B cell (primary cell): ENCODE results near the gene LAIR2. TPM values are rescaled to one million over a fixed set of nuclear protein-coding genes. Genes with fewer than 3 reads are reported as not detected.

Experiments
- ATAC-seq: fragments of 200-7000 bp; cut with Tn5 transposase; one replicate; pipeline ENCODE4 v1.10.0; 2021; ENCODE audit warnings: low read depth, mild to moderate bottlenecking, moderate number of reproducible peaks, moderate library complexity
- CTCF ChIA-PET: fragments of 350-600 bp; sonication (Branson Sonifier 250); formaldehyde crosslinking; loops from one replicate; lab custom pipeline; 2021; ENCODE audit warnings: antibody characterized with exemption, inconsistent platforms; lab: Charles Lee
- POLR2A ChIA-PET: fragments of 350-600 bp; sonication (Branson Sonifier 250); formaldehyde crosslinking; loops from one replicate; lab custom pipeline; 2021; ENCODE audit warnings: antibody characterized with exemption; lab: Charles Lee
- DNase-seq: peaks from one replicate; pipeline ENCODE4 v3.0.0; 2013
- H2AFZ ChIP-seq: 2 replicates; pipeline ENCODE4 v1.6.1; 2012; ENCODE audit warnings: mild to moderate bottlenecking, low read depth, low read length; ENCODE audit not compliant: insufficient read depth, poor library complexity, severe bottlenecking
- H3K27ac ChIP-seq, 2 donors: 1 replicate in 1 of 2; 2 replicates in 1 of 2; pipeline ENCODE4 v1.5.1; 2012 to 2013; ENCODE audit warnings: low read length in 2 of 2, mild to moderate bottlenecking in 2 of 2, moderate library complexity in 1 of 2
- H3K27me3 ChIP-seq, 4 experiments: fragments of 200-600 bp in 1 of 4; sonication (generic) in 1 of 4; replicated peaks in 1 of 4; 1 replicate in 2 of 4; 2 replicates in 2 of 4; pipeline versions ENCODE4 v1.6.1 to v1.7.0; 2013 to 2016; ENCODE audit warnings: low read length in 3 of 4, mild to moderate bottlenecking in 2 of 4, mixed read lengths in 1 of 4, moderate library complexity in 1 of 4; ENCODE audit not compliant: insufficient read depth in 4 of 4, control insufficient read depth in 3 of 4; ENCODE audit errors: control extremely low read depth in 1 of 4
- H3K36me3 ChIP-seq, 2 experiments: replicated peaks in 1 of 2; 1 replicate in 1 of 2; 2 replicates in 1 of 2; pipeline versions ENCODE4 v1.6.1 to v1.7.1; 2013; ENCODE audit warnings: low read length in 1 of 2; ENCODE audit not compliant: insufficient read depth in 2 of 2, control insufficient read depth in 1 of 2; ENCODE audit errors: control extremely low read depth in 1 of 2, extremely low read depth in 1 of 2
- H3K4me1 ChIP-seq, 2 donors: fragments of 200-600 bp in 1 of 2; sonication (generic) in 1 of 2; 1 replicate in 1 of 2; 2 replicates in 1 of 2; pipeline versions ENCODE4 v1.5.1 to v1.6.1; 2013 to 2017; ENCODE audit warnings: low read length in 2 of 2; ENCODE audit not compliant: control insufficient read depth in 2 of 2, insufficient read depth in 2 of 2
- H3K4me2 ChIP-seq: replicated peaks from 2 replicates; pipeline ENCODE3; 2012; ENCODE audit warnings: mild to moderate bottlenecking, low read depth, low read length; ENCODE audit not compliant: poor library complexity, severe bottlenecking
- H3K4me3 ChIP-seq, 5 experiments: fragments of 200-600 bp in 1 of 5; sonication (generic) in 1 of 5; 1 replicate in 3 of 5; 2 replicates in 2 of 5; pipeline versions ENCODE4 v1.5.1 to v1.7.0; 2011 to 2016; ENCODE audit warnings: low read length in 4 of 5, mild to moderate bottlenecking in 4 of 5, low read depth in 2 of 5, control low read depth in 1 of 5, moderate library complexity in 1 of 5; ENCODE audit not compliant: insufficient read depth in 1 of 5; ENCODE audit errors: control extremely low read depth in 1 of 5, extremely low read depth in 1 of 5
- H3K79me2 ChIP-seq: fragments of 200-600 bp; sonication (generic); one replicate; pipeline ENCODE4 v1.6.0; 2016; ENCODE audit warnings: low read length; ENCODE audit not compliant: control insufficient read depth, insufficient read depth
- H3K9ac ChIP-seq: fragments of 200-600 bp; sonication (generic); 2 replicates; pipeline ENCODE4 v1.6.1; 2017; ENCODE audit warnings: mild to moderate bottlenecking, low read length, moderate library complexity
- H3K9me3 ChIP-seq, 3 donors: one replicate each; pipeline versions ENCODE4 v1.6.1 to v1.7.1; 2013; ENCODE audit warnings: low read length in 2 of 3; ENCODE audit not compliant: control insufficient read depth in 2 of 3, insufficient read depth in 1 of 3; ENCODE audit errors: control extremely low read depth in 1 of 3
- H4K20me1 ChIP-seq: 2 replicates; pipeline ENCODE4 v1.6.0; 2012; ENCODE audit warnings: mild to moderate bottlenecking, low read length; ENCODE audit not compliant: insufficient read depth, control insufficient read depth, poor library complexity, severe bottlenecking
- H3K27ac Mint-ChIP-seq: one replicate; pipeline ENCODE4 v1.8.0; 2021; ENCODE audit warnings: mixed read lengths
- H3K27me3 Mint-ChIP-seq: one replicate; pipeline ENCODE4 v1.8.0; 2021; ENCODE audit warnings: mixed read lengths
- H3K4me1 Mint-ChIP-seq: one replicate; pipeline ENCODE4 v1.8.0; 2021; ENCODE audit warnings: mixed read lengths
- H3K4me3 Mint-ChIP-seq: one replicate; pipeline ENCODE4 v1.8.0; 2021; ENCODE audit warnings: mixed read lengths
- H3K9me3 Mint-ChIP-seq: one replicate; pipeline ENCODE4 v1.8.0; 2022; ENCODE audit warnings: mixed read lengths; ENCODE audit not compliant: insufficient read depth
- EZH2 ChIP-seq: IDR thresholded peaks from 2 replicates; pipeline ENCODE4 v1.6.1; 2012; ENCODE audit warnings: borderline replicate concordance, low read depth, mild to moderate bottlenecking, moderate library complexity, low read length; ENCODE audit not compliant: insufficient read depth, poor library complexity, severe bottlenecking
- WGBS: methylation state at CpG from one replicate; pipeline ENCODE4 v1.1.5; 2013; ENCODE audit warnings: missing lambda C conversion rate; ENCODE audit not compliant: insufficient coverage; 5-methylcytosine and 5-hydroxymethylcytosine counted together
- intact Hi-C: fragments of 100-400 bp; cut with micrococcal nuclease; formaldehyde crosslinking; loops from one replicate; pipeline ENCODE4 v1.10.0; 2022
- polyA plus RNA-seq: library from polyadenylated mRNA; depleted of rRNA; stranded (reverse); fragments of >200 nt; gene quantifications from 2 replicates; pipeline ENCODE4 v1.2.3, GENCODE V29; 2012
- total RNA-seq, 2 donors: library from RNA; stranded (reverse); fragments of 120-200 nt in 1 of 2; gene quantifications; 1 replicate in 1 of 2; 2 replicates in 1 of 2; pipeline versions ENCODE4 v1.2.3 to v1.2.4, GENCODE V29; 2013 to 2022
- TF ChIP-seq, protein P1 (sequence below): fragments of 200-600 bp; IDR thresholded peaks from one replicate; pipeline ENCODE4 v1.8.0; 2022; ENCODE audit warnings: antibody characterized with exemption, mild to moderate bottlenecking

The LAIR2 gene
- total and polyA plus RNA-seq, 2 donors (not counting 1 experiment from before 2014, with no cell fraction given), result not detected

DNA sequence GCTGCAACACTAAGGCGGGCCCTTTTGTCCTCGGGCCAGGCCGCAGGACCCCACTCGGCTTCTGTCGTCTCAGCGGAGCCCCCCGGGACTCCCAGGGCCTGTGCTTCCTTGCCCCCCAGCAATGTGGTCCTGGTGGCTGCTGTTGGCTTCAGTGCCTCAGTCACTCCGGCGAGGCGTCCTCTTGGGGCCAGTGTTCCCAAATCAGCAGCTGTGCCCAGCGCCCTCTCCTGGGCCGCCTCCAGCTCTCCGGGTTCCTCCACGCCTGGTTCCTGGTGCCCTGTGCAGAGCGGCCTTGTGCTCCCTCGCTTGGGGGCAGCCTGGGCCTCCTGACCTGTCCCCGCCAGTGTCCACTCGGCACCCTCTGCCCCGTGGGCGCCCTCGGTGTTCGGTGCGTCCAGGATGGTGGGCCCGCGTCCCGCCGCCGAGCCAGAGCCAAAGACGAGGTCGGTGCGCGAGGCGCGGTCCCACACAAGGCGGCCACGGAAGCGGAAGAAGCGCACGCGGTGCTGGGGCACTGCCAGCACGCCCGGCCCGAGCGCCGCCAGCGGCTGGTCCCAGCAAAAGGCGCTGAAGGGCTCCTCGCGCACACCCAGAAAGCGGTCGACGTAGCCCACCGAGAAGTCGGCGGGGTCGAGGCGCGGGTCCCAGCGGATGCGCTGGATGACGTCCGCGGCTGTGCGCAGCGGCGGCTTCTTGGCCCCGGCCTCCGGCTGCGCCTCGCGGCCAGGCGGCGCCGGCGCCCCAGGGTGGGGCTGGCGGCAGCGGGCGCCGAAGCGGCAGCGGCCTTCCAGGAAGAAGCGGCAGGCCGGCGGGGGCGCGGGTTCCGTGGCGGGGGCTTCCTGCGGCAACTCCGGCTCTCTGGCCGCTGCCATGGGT lies 39.7 kb upstream of the LAIR2 start:
- peak; percentile 87 for DNase-seq

More for the DNA sequence above, 39.7 kb upstream of the LAIR2 start:
- Mint-ChIP-seq H3K4me1 (peaks cover 23% of the 10 kb centered on the region), H3K4me3 (peak overlapping the region; percentile 91), H3K9me3 (no peaks in the 10 kb centered on the region), H3K27me3 (no peaks in the 10 kb centered on the region), H3K27ac (peak overlapping the region; percentile 81)
- peak overlapping the region; percentile 100 for H3K4me2 ChIP-seq
- ATAC-seq, result peak; percentile 16
- peak overlapping the region; percentile 67 for H2AFZ ChIP-seq
- peaks cover 19% of the 10 kb centered on the region for H3K79me2 ChIP-seq
- peak overlapping the region; percentile 81 for H3K9ac ChIP-seq
- H4K20me1 ChIP-seq, result peaks cover 50% of the 10 kb centered on the region
- H3K4me1 ChIP-seq, result peaks cover 16 to 29% of the 10 kb centered on the region in 2 donors
- H3K27ac ChIP-seq, result peak overlapping the region; percentile 84 to 85
- H3K9me3 ChIP-seq, result peaks cover 0 to 26% (median 0%) of the 10 kb centered on the region in 3 donors
- CTCF ChIA-PET, result no interaction called here
- H3K36me3 ChIP-seq, result peaks cover 0 to 38% of the 10 kb centered on the region in 2 experiments
- H3K4me3 ChIP-seq, result peak overlapping the region in 4 of 5 experiments; percentile 72 to 88 (median 76)
- intact Hi-C loops, result loop anchor here (1.0 to 5.0 kb wide), 2 partner anchors 14 to 596 kb away; partner anchors contain the start of genes LENG8 and MYADM
- POLR2A ChIA-PET, result interaction anchor here (0.5 to 1.7 kb wide), 5 partner anchors 14 to 264 kb away, joined by 3 to 8 read pairs (median 5); partner anchors contain the start of gene LENG8
- 11% methylated on average over 91 of the region's 91 CpGs for WGBS
- TF ChIP-seq EZH2, result no peak
- TF ChIP-seq, protein P1, sequence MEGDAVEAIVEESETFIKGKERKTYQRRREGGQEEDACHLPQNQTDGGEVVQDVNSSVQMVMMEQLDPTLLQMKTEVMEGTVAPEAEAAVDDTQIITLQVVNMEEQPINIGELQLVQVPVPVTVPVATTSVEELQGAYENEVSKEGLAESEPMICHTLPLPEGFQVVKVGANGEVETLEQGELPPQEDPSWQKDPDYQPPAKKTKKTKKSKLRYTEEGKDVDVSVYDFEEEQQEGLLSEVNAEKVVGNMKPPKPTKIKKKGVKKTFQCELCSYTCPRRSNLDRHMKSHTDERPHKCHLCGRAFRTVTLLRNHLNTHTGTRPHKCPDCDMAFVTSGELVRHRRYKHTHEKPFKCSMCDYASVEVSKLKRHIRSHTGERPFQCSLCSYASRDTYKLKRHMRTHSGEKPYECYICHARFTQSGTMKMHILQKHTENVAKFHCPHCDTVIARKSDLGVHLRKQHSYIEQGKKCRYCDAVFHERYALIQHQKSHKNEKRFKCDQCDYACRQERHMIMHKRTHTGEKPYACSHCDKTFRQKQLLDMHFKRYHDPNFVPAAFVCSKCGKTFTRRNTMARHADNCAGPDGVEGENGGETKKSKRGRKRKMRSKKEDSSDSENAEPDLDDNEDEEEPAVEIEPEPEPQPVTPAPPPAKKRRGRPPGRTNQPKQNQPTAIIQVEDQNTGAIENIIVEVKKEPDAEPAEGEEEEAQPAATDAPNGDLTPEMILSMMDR, result no peak
- no peaks in the 10 kb centered on the region for H3K27me3 ChIP-seq
